Activated T-helper 9 cell treated with anti-CD3 and anti-CD28 coated beads, Interleukin-2, amount 50 U/mL, for 16 hours (primary cell): ENCODE results near the gene TXNDC11.

Experiments used
- DNase-seq: peaks from one replicate; pipeline ENCODE4 v3.0.0-alpha.2; 2020; ENCODE audit warnings: low read depth

The TXNDC11 gene

GRCh38 chr16:11689031-11689840, 53.4 kb downstream of the TXNDC11 start:
- no peak for DNase-seq

DNA sequence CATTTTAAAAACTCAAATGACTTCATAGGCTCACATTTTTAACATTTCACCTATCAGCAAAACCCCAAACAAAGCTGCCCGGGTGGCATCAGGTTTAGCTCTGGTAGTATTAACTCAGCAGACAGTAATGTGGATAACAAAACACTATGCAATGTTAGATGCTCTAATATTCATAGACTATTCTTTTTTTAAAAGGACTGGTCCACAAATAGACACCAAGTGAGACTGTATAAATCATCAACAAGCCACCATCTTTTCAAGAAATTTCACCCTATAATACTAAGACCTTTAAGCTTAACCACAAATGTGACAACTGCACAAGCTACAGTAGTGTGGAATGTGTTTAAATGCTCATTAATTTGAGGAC, 54.2 kb downstream of the TXNDC11 start:
- DNase-seq, result no peak

- no peak for DNase-seq
Measured at GRCh38 chr16:11687601-11688519, 54.8 kb downstream of the TXNDC11 start.

- DNase-seq, result no peak
Measured at GRCh38 chr16:11686713-11687380, 55.8 kb downstream of the TXNDC11 start.

DNA sequence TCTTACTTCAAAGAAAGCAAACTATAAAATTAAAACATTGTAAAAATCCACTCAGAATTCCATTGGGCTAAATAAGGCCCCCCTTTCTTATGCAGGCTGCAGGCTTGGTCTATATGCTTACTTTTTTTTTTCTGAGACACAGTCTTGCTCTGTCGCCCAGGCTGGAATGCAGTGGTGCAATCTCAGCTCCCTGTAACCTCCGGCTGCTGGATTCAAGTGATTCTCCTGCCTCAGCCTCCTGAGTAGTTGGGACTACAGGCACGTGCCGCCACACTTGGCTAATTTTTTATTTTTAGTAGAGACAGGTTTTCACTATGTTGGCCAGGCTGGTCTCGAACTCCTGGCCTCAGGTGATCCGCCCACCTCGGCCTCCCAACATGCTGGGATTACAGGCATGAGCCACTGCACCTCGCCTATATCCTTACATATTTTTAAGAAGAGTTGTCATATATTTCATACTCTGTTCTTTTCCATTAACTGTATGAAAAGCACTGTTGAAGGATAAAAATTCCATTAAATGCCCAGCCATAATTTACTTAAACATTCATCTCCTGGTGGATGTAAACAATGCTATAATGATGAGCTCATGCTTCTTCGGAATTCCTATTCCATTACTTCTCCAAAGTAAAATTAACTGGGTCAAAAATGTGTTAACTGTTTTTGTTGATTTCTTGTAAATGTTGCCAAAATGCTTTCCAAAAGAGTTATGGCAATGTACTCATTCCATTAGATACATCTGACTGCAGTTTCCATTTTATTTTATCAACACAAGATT, 56.6 kb downstream of the TXNDC11 start:
- no peak for DNase-seq

DNA sequence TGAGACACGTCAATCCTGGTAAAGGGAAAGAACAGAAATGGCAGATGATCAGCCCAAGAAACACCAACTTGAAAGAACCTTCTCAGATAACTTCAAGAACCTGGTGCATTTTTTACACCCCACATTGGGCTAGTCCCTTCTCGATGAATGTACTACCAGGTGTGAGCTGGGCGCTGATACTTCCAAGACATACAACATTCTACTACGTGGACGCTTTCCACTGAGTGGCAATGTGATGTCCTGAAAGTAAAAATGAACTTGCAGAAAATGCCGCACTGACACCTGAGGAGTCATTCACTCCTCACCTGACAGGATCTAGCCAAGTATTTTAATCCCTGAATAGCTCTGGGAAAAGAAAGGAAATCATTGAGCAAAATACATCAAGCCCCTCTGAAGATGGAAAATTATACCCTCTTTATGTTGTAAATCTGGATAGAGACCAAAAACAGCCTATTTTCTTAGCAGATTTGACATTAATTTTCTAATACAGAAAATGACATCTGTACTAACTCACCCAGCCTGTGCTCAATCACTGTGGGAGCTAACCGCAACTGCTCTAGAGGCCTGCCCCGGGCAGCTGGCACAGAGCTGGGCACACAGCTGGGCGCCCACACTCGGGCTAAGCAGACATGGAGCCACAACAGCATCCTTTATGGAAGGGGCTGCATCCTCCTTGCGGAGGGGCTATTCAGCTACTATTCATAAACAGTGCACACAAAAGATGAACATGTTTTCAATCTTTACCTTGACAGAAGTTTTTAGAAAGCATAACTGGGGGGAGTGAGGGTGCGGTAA, 58.2 kb downstream of the TXNDC11 start:
- DNase-seq, result no peak

DNA sequence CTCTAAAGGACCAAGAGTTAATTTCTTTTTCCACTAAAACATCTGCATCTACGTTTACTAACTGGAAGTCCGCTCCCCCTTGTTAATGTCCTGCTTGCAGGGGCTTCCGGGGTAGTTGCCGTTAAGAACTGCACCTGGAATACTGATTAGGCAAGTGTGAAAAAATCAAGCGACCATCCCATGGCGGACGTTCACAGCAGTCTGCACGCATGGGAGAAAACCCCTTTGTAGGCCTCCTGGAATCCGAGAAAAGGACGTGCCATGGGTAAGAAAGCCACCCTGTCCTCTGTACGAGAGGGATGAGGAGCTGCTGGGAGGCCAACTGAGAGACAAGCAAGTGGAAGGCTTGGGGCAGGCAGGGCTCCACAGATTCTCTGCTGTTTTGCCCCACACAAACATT, 59.5 kb downstream of the TXNDC11 start:
- no peak for DNase-seq

- DNase-seq, result no peak
Measured at GRCh38 chr16:11682655-11683096, 60.0 kb downstream of the TXNDC11 start.

GRCh38 chr16:11681976-11682654, 60.5 kb downstream of the TXNDC11 start:
- DNase-seq, result no peak

DNA sequence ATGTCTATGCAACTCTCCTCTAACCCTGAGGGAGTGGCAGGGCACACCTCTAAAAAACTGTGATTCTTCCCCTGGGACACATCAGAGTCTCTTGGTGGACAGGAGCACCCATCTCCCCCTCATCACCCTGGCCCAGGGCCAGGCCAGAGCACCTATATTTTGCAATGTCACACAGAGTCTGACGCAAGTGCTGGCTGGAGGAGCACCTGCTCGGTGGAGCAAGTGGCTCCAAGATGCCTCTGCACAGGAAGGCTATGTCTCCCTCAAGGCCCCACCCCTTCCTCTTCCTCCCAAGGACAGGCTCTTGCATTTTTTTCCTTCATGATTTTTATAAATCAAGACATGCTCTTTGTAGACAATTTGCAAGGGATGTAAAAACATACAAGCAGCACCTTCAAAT, 61.1 kb downstream of the TXNDC11 start:
- no peak for DNase-seq

GRCh38 chr16:11679941-11680911, 62.4 kb downstream of the TXNDC11 start:
- DNase-seq, result no peak

GRCh38 chr16:11679250-11679649, 63.4 kb downstream of the TXNDC11 start:
- no peak for DNase-seq

DNA sequence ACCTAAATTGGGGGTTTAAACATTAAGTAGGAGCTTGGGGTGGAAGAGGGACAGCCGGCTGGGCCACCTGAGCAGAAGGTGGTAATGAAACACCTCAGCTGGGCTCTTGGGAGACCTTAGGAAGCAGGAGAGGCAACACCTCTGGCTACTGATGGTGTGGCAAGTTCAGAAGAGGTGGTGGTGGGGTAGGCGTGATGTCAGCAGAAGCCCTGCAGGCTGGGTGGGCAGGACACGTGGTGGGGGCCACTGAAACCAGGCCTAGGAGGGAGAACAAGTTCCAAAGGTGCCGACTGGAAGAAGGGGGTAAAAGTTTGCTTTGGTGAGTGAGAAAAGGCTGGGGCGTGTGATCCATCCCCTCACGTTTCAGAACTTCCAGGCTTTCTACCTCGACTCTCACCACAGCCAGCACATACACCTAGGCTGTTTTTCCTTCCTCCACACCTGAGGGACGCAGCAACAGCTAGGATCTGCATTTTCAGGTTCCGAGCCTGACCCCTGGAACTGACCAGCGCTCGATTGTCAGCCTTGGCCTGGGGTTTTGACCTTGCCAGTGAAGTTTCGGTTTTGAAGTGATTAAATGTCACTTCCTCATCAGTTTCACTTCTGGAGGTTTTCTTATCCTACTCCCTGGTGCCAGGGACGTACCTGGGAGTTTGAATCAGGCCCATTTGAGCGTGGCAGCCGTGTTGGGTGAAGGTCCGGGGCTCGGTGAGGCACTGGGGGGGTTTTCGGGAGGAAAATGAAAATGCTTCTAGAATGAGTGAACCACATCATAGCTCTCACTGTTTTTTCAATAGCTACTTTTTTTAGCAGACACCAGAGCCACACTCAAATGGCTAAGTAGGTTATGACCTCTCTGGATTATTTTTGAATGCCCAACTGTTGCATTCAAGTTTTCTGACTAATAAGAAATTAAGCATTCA, 64.4 kb downstream of the TXNDC11 start:
- no peak for DNase-seq

DNA sequence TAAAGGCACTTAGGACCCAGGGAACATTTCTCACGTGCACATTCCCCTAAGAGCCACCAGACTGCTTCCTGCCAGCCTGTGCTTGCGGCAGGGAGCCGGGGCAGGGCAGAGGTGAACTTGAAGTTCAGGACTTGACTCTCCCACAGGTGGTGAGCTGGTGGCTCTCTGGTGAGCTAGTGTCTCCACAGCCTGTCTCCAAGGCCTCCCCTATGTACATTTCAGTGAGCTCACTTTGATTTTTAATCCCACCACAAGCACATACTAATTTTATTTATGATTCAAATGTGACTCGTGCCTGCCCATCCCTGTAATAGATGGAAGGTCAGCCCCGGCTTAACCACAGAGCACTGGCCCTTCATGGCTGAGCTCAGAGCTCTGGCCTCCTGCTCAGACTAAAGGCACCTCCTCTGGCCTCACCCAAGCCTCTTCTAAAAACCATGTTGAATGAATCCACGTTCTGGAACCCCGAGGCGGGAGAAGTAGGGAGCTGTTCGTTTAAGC, 65.2 kb downstream of the TXNDC11 start:
- DNase-seq, result no peak

GRCh38 chr16:11676799-11677198, 65.9 kb downstream of the TXNDC11 start:
- no peak for DNase-seq

DNA sequence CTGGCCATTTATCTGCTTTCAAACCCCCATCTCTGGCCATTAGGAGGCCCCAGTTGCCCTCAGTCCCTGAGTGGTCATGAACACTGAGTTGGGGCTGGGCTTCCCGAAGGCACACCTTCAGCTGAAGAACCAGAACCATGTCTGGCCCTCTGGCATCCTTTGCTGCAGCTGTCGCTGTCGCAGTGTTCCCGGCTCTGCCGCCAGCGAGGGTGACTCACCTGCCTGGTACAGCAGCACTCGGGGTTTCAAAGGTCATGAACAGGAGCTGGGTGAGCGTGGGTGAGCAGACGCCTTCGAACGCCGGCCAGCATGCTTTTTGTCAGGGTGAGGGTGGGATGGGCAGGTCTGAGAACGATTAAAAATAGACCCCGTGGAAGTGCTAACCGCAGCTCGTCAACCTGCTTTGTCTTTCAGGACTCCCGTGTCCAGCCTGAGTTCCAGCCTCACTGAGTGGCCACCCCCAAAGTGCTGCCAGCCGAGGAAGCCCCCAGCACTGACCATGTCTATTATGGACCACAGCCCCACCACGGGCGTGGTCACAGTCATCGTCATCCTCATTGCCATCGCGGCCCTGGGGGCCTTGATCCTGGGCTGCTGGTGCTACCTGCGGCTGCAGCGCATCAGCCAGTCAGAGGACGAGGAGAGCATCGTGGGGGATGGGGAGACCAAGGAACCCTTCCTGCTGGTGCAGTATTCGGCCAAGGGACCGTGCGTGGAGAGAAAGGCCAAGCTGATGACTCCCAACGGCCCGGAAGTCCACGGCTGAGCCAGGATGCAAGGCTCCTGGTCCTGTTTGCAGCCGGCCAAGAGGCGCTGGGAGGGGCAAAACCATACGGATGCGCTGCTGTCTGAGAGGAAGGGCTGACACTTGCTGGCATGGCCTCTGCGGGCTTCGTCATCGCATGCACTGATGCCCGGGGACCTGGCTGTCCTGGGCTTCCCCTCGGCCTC, 66.8 kb downstream of the TXNDC11 start:
- peak; percentile 20 for DNase-seq
